ENCODE data around the gene ZNF682. TPM values are rescaled to one million over a fixed set of nuclear protein-coding genes. Genes with fewer than 3 reads are reported as not detected.

The ZNF682 gene
- total RNA-seq, 1 experiment from 2014 or later = 4.5 TPM

GRCh38 chr19:20078581-20079031 is 39.3 kb upstream of the ZNF682 start:
- intact Hi-C loops (cut with micrococcal nuclease; ENCODE audit: unreplicated experiment) (no loop called here), in situ Hi-C loops (cut with HindIII; ENCODE audit: low pct_unique_long_range_greater_than_20kb, low sequenced_read_pairs) (no loop called here)
- H3K4me1 ChIP-seq (ENCODE audit: control insufficient read depth, insufficient read depth, low read length) = peaks cover 3% of the 10 kb centered on the region; the same call in 1 of the 2 replicates
- TF ChIP-seq POLR2AphosphoS5 (IDR thresholded peaks at IDR 0.05; ENCODE audit: low read depth, low read length) (no peak), SIN3A (IDR thresholded peaks at IDR 0.05; ENCODE audit: borderline replicate concordance, insufficient read depth, low read depth, low read length) (no peak)
- BruUV-seq (replicated peaks) = TSS peak; percentile 70
- H3K27me3 ChIP-seq (ENCODE audit: control insufficient read depth, insufficient read depth, low read length) = no peaks in the 10 kb centered on the region
- ATAC-seq (peak; percentile 36), DNase-seq (ENCODE audit: low read depth, low spot score) (no peak)
- ChIA-PET CTCF (interaction anchor here (0.7 kb wide), 1 partner anchor 14 kb away, joined by 7 read pairs; no protein-coding TSS in a partner anchor), POLR2A (interaction anchor here (0.6 kb wide), 2 partner anchors 27 to 88 kb away, joined by 3 to 4 read pairs; partner anchors contain the start of gene ZNF486)
- H3K27ac ChIP-seq (ENCODE audit: low read length) = peak overlapping the region; percentile 49
- H3K9me3 ChIP-seq (ENCODE audit: control insufficient read depth, insufficient read depth, low read depth, low read length) = no peaks in the 10 kb centered on the region
- H3K36me3 ChIP-seq (ENCODE audit: control insufficient read depth, insufficient read depth, low read length) = no peaks in the 10 kb centered on the region
- H3K4me3 ChIP-seq (ENCODE audit: low read depth in 2 of 2, low read length in 2 of 2) = peak overlapping the region; percentile 58 to 80

- ChIA-PET POLR2A (interaction anchor here (0.8 kb wide), 1 partner anchor 26 kb away, joined by 3 read pairs; no protein-coding TSS in a partner anchor), CTCF (no interaction called here)
- Histone ChIP-seq H3K9me3 (ENCODE audit: control insufficient read depth, insufficient read depth, low read depth, low read length) (no peaks in the 10 kb centered on the region), H3K27me3 (ENCODE audit: control insufficient read depth, insufficient read depth, low read length) (no peaks in the 10 kb centered on the region), H3K4me1 (ENCODE audit: control insufficient read depth, insufficient read depth, low read length) (peaks cover 3% of the 10 kb centered on the region; the same call in 1 of the 2 replicates), H3K27ac (ENCODE audit: low read length) (peak within 1 kb of the TSS; percentile 49), H3K4me3 (ENCODE audit: low read depth in 2 of 2, low read length in 2 of 2) (peak within 1 kb of the TSS; percentile 58 to 80), H3K36me3 (ENCODE audit: control insufficient read depth, insufficient read depth, low read length) (no peaks in the 10 kb centered on the region)
- intact Hi-C loops (cut with micrococcal nuclease; ENCODE audit: unreplicated experiment) = no loop called here
- in situ Hi-C loops (cut with HindIII; ENCODE audit: low pct_unique_long_range_greater_than_20kb, low sequenced_read_pairs) = no loop called here
- BruUV-seq (replicated peaks) = no TSS peak
- DNase-seq (ENCODE audit: low read depth, low spot score) (peak; percentile 83), ATAC-seq (peak; percentile 99)
- TF ChIP-seq REST (IDR thresholded peaks at IDR 0.05; ENCODE audit: insufficient read depth in 1 of 2, low read depth in 2 of 2, low read length in 1 of 2) = no peak
- 0 out of 2 replicates have a peak, but pooled peaks have one; percentile 81 for TF ChIP-seq SIN3A (IDR thresholded peaks at IDR 0.05; ENCODE audit: borderline replicate concordance, insufficient read depth, low read depth, low read length)
Measured at GRCh38 chr19:20077791-20078463, 38.6 kb upstream of the ZNF682 start, which contains the start of gene ZNF90. Gene ZNF90, plus strand, starts transcription at chr19:20078000. Its CDS starts 133 bp downstream, at chr19:20078133.

DNA sequence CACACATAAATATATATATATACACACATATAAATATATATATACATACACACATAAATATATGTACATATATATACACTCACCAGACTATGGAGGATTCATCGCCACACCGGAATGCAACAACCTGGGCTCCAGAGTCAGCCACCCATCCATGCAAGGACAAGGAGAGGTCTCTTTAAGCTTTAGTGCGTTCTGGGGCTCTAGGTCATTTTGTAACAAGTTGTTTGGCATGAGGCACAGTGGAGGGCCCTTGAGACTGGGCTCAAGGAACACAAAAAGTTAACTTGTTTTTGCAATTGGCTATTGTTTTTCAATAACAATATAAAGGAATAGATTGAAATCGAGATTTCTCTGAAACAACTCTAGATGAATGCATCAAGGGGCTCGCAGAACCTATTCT is 33.6 kb upstream of the ZNF682 start:
- ChIA-PET POLR2A (no interaction called here), CTCF (no interaction called here)
- no peaks in the 10 kb centered on the region for H3K9me3 ChIP-seq (ENCODE audit: control insufficient read depth, insufficient read depth, low read depth, low read length)
- TF ChIP-seq REST (IDR thresholded peaks at IDR 0.05; ENCODE audit: insufficient read depth in 1 of 2, low read depth in 2 of 2, low read length in 1 of 2) = no peak
- no peak for TF ChIP-seq CTCF (IDR thresholded peaks at IDR 0.05)
- no peak for TF ChIP-seq TCF7L2 (IDR thresholded peaks at IDR 0.05; ENCODE audit: low read depth, low read length)
- no peak for TF ChIP-seq SIN3A (IDR thresholded peaks at IDR 0.05; ENCODE audit: borderline replicate concordance, insufficient read depth, low read depth, low read length)
- TF ChIP-seq POLR2AphosphoS5 (IDR thresholded peaks at IDR 0.05; ENCODE audit: low read depth, low read length) = no peak
- H3K27ac ChIP-seq (ENCODE audit: low read length) = no peak overlapping the region
- H3K27me3 ChIP-seq (ENCODE audit: control insufficient read depth, insufficient read depth, low read length) = no peaks in the 10 kb centered on the region
- intact Hi-C loops (cut with micrococcal nuclease; ENCODE audit: unreplicated experiment) (no loop called here), in situ Hi-C loops (cut with HindIII; ENCODE audit: low pct_unique_long_range_greater_than_20kb, low sequenced_read_pairs) (no loop called here)
- H3K36me3 ChIP-seq (ENCODE audit: control insufficient read depth, insufficient read depth, low read length) = no peaks in the 10 kb centered on the region
- no peaks in the 10 kb centered on the region for H3K4me1 ChIP-seq (ENCODE audit: control insufficient read depth, insufficient read depth, low read length)
- ATAC-seq (no peak), DNase-seq (ENCODE audit: low read depth, low spot score) (no peak)
- BruUV-seq (replicated peaks) = no TSS peak
- H3K4me3 ChIP-seq (ENCODE audit: low read depth in 2 of 2, low read length in 2 of 2) = no peak overlapping the region

All from Panc1 (cell line).